GF-D8 (cell line): ENCODE data around the gene OR10J1.
"Not testable (repeated sequence)": the region's sequence is repeated elsewhere in the genome, so short reads cannot be mapped to it uniquely, and the experiment has no call there.

ENCODE experiments used
- DNase-seq: peaks from one replicate; lab custom pipeline; 2025; lab: John Stamatoyannopoulos, UW

Gene OR10J1

GRCh38 chr1:159439422-159439821 lies at the start of gene OR10J1:
OR10J1 (plus strand) TSS chr1:159439722; CDS start chr1:159439792, 70 bp downstream.
- DNase-seq: no peak

GRCh38 chr1:159406821-159407220 lies 32.7 kb upstream of the OR10J1 start:
- DNase-seq: no peak

GRCh38 chr1:159408862-159409400 lies 30.6 kb upstream of the OR10J1 start:
- DNase-seq: no peak

- DNase-seq: no peak
Measured at GRCh38 chr1:159421821-159422220, 17.7 kb upstream of the OR10J1 start.

DNA sequence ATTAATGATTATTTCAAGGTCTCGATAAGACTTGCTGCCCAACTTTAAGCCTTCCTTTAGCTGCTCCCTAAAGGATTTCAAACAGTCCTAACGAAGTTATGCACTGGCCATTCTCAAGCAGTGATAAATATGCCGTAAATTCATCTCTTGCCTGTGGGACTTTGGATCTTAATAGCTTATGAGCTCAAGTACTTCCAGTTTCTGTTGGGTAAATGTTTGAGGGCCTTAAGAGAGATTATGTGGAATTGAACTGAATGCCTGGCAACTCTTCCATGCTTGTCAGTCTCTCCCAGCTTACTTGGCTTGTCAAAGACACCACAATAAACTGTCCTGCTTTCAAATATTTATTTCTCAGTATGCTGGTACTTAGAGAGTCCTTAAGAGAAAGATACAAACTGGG lies 11.0 kb upstream of the OR10J1 start:
- DNase-seq: no peak

- DNase-seq: no peak
Measured at GRCh38 chr1:159429074-159429861, 10.3 kb upstream of the OR10J1 start.

DNA sequence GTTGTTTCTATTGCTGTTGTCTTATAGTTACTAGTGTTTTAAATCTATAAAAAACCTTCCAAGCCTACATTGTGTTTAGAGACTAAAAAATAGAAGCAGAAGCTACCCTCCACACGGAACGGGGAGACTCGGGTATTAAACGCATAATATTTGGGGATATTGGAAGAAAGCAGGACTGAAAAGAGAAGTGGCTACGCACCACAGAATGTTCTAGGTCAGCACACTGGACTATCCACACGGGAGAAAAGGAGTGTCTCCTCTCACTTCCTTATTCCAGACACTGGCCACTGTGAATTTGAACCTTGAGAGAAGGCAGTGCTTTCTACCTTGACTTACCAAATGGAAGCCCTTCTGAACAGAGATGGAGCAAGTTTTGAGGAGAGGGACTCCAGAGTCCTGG lies 8.5 kb upstream of the OR10J1 start:
- DNase-seq: no peak

GRCh38 chr1:159431904-159432303 lies 7.6 kb upstream of the OR10J1 start, which contains the start of gene OR10J4:
OR10J4 (plus strand) TSS chr1:159432204.
- DNase-seq: no peak

DNA sequence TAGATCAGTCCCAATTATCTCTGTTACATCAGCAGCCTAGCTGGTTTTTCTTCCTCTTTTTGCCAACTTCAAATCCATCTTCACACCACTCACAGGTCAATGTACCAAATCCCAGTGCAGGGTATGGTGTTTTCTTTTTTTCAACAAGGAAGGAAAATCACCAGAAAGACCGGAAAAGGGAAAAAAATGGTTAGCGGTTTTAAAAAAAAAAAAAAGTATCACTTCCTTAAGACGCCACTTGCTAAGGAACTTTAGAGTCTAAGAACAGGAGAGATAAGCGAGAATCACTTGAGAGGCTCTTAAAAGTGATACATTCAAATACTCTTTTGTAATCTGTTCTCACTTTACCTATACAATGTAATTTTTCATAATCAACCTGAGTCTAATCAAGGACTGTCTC lies 3.1 kb upstream of the OR10J1 start:
- no peak for DNase-seq

GRCh38 chr1:159441360-159441759 lies 1.8 kb downstream of the OR10J1 start:
- no peak for DNase-seq

DNA sequence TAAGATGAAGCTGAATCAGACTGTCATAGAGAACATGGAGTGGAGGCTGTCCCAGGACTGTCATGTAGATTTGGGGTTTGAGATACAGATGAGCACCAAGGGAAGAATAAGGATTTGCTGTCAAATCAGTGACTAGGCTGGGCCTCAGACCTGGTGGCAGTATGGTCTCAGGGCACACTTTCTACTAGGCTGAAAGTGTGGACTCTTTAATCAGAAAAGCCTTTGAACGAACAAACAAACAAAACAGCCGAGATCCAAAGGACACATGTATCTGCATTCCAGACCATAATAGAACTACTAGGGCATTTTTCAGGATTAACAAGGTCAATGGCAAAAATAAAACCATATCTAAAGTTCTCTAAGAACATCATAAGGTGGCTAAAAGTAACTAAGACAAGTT lies 2.9 kb downstream of the OR10J1 start:
- no peak for DNase-seq

- no peak for DNase-seq
Measured at GRCh38 chr1:159443066-159443750, 3.7 kb downstream of the OR10J1 start.

GRCh38 chr1:159444511-159444910 lies 5.0 kb downstream of the OR10J1 start:
- no peak for DNase-seq

DNA sequence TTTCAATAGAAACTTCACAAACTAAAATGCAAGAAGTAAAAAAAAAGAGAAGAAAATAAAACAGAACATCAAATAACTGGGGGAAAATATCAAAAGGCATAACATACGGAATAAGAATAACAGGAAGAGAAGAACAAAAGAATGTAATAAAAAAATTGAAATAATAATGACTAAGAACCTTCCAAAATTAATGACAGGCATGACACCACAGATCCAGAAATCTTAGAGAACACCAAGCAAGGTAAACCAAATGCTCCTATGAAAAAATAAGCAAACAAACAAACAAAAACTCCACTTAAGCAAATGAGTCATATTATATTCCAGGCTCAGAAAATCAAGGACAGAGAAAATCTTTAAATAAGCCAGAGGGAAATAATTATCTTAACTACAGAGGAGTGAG lies 8.7 kb downstream of the OR10J1 start:
- no peak for DNase-seq

DNA sequence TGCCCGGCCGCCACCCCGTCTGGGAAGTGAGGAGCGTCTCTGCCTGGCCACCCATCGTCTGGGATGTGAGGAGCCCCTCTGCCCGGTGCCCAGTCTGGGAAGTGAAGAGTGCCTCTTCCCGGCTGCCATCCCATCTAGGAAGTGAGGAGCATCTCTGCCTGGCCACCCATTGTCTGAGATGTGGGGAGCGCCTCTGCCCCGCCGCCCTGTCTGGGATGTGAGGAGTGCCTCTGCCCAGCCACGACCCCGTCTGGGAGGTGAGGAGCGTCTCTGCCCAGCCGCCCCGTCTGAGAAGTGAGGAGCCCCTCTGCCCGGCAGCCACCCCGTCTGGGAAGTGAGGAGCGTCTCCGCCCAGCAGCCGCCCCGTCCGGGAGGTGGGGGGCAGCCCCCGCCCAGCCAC lies 10.1 kb downstream of the OR10J1 start:
- DNase-seq: not testable (repeated sequence)

- no peak for DNase-seq
Measured at GRCh38 chr1:159459551-159459950, 20.0 kb downstream of the OR10J1 start.

DNA sequence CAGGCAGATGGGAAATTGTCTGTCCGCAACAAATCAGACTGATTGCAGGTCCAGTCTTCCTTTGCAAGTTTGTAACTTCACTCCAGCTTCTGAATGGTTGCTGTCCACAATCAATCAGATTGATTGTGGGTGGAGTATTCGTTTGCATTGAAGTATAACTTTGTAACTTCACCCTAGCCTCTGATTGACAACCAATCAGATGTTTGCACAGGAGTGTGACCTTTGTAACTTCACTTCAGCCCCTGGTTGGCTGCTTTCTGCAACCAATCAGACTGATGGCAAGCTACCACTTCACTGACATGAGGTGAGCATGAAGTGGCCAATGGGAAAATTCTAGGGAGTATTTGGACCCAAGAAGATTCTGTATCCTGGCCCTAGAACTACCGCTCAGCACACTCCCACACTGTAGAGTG lies 25.7 kb downstream of the OR10J1 start:
- no peak for DNase-seq

- DNase-seq: no peak
Measured at GRCh38 chr1:159468321-159468720, 28.8 kb downstream of the OR10J1 start.

DNA sequence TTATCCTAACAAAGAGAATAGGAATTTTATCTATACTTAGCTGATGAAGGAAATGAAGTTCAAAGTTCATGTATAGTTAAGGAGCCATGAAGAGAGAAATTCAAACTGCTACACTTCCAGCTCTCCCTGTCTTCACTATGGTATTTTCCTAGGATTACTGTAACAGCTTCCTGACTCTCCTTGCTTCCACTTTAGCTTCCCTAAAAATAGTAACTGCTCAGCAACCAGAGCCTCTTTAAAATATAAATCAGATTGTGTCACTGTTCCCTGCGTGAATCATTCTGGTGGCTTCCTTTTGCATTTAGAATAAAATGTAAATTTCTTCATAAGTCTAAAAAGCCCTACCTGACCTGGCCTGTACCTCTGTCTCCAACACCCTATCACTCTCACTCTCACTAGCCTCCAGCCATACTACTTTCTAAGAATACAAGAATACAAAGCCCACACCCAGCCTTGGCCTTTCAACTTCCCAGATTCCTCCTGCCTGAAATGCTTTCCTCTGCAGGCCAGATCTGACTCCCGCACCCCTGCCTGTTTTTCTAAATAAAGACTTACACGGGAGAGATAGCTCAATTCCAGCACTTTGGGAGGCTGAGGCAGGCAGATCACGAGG lies 30.5 kb downstream of the OR10J1 start:
- DNase-seq: no peak

DNA sequence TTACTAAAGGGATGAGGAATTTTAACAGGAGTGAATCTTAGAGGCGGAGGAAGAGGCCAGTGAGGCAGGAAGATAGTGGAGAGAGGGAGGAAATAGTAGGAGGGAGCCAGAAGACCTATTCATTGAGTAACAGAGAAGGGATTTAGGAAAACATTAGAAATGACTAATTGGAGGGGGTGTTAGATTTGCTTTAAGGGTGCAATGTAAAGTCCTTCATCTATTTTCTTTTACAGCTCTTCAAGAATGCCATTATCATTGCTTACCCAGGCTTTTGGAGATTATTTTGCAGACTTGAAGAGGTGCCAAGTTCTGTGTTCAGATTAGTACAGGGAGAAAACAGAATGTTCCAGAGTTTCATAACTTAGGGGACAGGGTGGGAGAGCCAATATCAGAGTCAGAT lies 33.8 kb downstream of the OR10J1 start:
- no peak for DNase-seq

- no peak for DNase-seq
Measured at GRCh38 chr1:159474926-159475325, 35.4 kb downstream of the OR10J1 start.

GRCh38 chr1:159483501-159483900 lies 44.0 kb downstream of the OR10J1 start:
- DNase-seq: no peak
